Mononuclear cell (primary cell): Measurements from ENCODE around the gene UBE2E2. TPM values are rescaled to one million over a fixed set of nuclear protein-coding genes. Genes with fewer than 3 reads are reported as not detected.
"Not testable (repeated sequence)": the region's sequence is repeated elsewhere in the genome, so short reads cannot be mapped to it uniquely, and the experiment has no call there.

Experiments
- H3K27me3 ChIP-seq: 2 replicates; pipeline ENCODE4 v1.6.0; 2011; ENCODE audit warnings: low read length, control low read depth; ENCODE audit not compliant: insufficient read depth
- H3K4me1 ChIP-seq: 2 replicates; pipeline ENCODE4 v1.5.1; 2011; ENCODE audit warnings: mild to moderate bottlenecking, low read length, control low read depth; ENCODE audit not compliant: insufficient read depth
- H3K4me3 ChIP-seq: 2 replicates; pipeline ENCODE4 v1.5.1; 2011; ENCODE audit warnings: mild to moderate bottlenecking, low read length, moderate library complexity
- H3K9me3 ChIP-seq: 2 replicates; pipeline ENCODE4 v1.5.1; 2011; ENCODE audit warnings: low read depth, mild to moderate bottlenecking, control low read depth, low read length
- total RNA-seq: library from RNA; depleted of rRNA; stranded (reverse); fragments of >200 nt; gene quantifications from one replicate; pipeline ENCODE4 v1.2.3, GENCODE V29; 2012

The UBE2E2 gene
- total RNA-seq, 1 donor, result 53.9 TPM

DNA sequence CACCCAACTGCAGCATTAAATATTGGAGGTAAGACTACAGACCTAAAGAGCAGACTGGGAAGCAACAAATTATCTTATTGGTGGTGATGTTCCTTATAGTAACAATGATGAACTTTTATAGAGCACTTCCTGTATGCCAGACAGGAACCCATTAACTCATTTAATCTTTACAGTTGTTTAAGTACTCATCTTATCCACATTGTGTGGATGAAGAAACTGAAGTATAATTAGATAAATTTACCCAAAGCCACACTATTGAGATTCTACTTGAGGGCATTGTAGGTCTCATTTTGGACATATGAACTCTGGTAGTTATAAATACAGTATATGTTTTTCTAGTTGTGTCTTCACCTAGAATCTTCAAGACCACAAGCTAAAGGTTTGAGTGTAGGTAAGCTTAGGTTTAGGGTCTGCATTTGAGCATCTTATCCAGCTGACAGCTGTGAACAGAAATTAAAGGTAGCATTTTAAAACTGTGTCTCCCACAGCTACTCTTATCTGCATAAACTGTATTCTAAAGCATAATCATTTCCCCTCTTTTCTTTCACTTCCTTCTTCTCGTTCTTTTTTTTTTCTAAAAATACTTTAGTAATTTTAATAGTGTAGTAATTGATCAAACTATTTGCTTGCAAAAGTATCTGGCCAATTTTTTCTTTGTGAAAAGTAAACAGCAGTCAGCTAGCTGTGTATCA lies 138.2 kb downstream of the UBE2E2 start:
- Histone ChIP-seq H3K4me3 (no peak overlapping the region), H3K9me3 (no peaks in the 10 kb centered on the region), H3K27me3 (no peaks in the 10 kb centered on the region), H3K4me1 (peaks cover 15% of the 10 kb centered on the region)

DNA sequence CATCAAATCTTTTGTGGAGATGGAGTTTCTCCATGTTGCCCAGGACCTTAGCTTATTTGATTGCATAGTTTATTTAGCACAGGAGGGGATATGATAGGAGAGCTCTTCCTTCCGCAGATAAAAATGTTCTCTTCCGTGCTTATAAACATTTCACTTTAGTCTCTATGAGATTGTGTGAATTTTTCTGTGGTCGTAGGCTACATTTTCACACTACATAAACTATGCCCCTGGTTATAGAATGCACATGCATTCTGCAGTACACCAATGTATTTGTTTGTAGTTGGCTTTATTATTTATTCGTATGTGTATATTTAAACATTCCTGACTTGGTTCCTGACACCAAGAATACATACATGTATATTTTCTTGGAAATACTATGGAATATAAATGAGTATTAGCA lies 139.2 kb downstream of the UBE2E2 start:
- Histone ChIP-seq H3K27me3 (no peaks in the 10 kb centered on the region), H3K9me3 (no peaks in the 10 kb centered on the region), H3K4me3 (no peak overlapping the region), H3K4me1 (peaks cover 15% of the 10 kb centered on the region)

DNA sequence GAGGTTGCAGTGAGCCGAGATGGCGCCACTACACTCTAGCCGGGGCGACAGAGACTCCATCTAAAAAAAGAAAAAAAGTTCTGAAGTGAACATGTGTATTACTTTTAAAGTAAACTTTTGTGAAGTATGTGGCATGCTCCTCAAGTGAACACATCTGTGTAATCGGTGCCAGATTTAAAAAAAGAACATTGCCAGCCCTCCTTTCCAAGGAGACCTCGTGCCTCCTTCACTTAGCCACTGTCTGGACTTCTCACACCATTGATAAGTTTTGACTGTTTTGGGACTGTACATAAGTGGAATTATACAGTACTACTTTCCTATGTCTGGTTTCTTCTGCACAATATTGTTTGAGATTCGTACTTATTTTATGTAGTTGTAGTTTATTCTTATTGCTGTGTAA lies 140.4 kb downstream of the UBE2E2 start:
- Histone ChIP-seq H3K4me3 (no peak overlapping the region), H3K4me1 (peaks cover 15% of the 10 kb centered on the region), H3K27me3 (no peaks in the 10 kb centered on the region), H3K9me3 (no peaks in the 10 kb centered on the region)

DNA sequence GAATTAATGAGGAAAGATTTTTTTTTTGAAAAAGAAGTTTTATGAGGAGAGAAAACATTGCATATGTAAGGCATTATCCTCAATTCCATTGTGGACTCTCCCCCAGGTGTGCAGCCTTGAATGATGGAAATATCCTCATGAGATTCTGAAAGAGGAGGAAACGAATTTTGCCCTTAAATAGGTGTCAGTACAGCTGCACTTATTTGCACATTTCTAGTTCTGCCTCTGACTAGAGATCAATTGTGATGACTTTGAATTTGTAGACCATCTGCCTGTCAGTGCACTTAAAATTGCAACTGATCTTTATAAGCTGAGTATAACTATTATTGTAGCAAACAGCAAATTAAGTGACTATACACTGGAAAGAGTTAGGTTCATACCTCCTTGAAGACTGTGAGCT lies 141.8 kb downstream of the UBE2E2 start:
- Histone ChIP-seq H3K27me3 (no peaks in the 10 kb centered on the region), H3K4me3 (no peak overlapping the region), H3K9me3 (no peaks in the 10 kb centered on the region), H3K4me1 (peaks cover 15% of the 10 kb centered on the region)

DNA sequence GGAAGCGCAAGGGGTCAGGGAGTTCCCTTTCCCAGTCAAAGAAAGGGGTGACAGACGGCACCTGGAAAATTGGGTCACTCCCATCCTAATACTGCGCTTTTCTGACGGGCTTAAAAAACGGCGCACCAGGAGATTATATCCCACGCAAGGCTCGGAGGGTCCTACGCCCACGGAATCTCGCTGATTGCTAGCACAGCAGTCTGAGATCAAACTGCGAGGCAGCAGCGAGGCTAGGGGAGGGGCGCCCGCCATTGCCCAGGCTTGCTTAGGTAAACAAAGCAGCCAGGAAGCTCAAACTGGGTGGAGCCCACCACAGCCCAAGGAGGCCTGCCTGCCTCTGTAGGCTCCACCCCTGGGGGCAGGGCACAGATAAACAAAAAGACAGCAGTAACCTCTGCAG lies 146.3 kb downstream of the UBE2E2 start:
- not testable (repeated sequence) for H3K27me3 ChIP-seq, H3K4me3 ChIP-seq

DNA sequence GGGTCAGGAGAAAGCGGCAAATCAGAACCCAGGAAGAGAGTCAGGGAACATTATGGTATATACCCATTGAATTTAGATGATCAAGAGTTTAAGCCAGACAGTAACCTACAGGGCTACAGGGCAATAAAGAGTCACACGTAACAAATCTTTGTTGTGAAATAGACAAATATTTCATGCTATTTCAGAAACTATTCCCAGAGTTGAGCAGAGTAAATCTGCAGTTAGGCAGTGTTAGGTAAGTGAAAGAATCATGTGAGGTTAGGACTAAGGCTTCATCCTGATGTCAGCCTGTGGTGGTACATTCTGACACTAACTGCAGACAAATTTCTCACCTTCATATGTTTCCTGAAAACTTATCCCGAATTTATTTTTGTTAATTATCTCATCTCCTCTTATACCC lies 153.0 kb downstream of the UBE2E2 start:
- Histone ChIP-seq H3K9me3 (no peaks in the 10 kb centered on the region), H3K4me1 (no peaks in the 10 kb centered on the region), H3K27me3 (no peaks in the 10 kb centered on the region), H3K4me3 (no peak overlapping the region)

More for the DNA sequence above, 146.3 kb downstream of the UBE2E2 start:
- not testable (repeated sequence) for H3K4me1 ChIP-seq, H3K9me3 ChIP-seq

DNA sequence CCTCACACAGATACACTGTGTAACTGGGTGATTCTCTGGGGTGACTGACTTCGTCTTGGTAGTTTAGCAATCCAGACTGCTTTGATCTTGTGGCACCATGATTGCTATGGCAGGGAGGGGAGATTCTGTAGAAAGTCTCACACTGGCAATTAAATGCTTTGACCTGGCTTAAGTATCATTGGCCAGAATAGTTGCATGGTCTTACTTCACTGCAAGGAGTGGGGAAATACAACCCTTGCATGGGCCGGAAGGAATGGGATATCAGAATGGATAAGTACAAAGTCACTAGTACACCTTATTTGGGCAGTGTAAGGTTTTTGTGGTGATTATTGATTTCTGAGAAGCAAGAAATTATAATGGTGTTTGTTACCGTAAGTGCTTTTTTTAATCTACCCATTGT lies 153.8 kb downstream of the UBE2E2 start:
- Histone ChIP-seq H3K9me3 (no peaks in the 10 kb centered on the region), H3K4me3 (no peak overlapping the region), H3K27me3 (no peaks in the 10 kb centered on the region), H3K4me1 (no peaks in the 10 kb centered on the region)

DNA sequence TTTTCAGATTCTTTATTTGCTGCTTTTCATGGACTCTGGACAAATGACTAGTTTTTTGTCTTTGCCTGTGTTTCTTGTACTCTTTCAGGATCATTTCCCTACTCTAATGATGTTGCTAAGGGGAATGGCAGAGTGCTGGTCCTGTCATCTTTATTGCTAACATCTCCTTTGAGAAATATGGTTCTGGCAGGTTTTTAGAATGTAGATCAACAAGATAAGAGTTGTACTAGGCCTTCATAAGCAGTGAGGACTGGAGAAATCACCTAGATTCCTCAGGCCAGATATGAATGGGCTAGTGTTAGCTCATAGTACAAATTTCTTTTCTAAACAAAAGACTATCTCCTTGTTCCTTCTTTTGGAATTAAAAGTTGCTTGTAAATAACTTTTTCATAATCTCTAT lies 156.0 kb downstream of the UBE2E2 start:
- Histone ChIP-seq H3K9me3 (no peaks in the 10 kb centered on the region), H3K4me1 (no peaks in the 10 kb centered on the region), H3K27me3 (no peaks in the 10 kb centered on the region), H3K4me3 (no peak overlapping the region)

DNA sequence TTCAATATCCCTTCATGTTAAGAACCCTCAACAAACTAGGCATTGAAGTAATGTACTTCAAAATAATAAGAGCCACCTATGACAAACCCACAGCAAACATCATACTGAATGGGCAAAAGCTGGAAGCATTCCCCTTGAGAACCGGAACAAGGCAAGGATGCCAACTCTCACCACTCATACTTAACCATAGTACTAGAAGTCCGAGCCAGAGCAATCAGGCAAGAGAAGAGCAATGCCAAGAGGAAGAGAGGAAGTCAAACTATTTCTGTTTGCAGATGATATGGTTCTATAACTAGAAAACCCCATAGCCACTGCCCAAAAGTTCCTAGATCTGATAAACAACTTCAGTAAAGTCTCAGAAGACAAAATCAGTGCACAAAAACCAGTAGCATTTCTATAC lies 161.9 kb downstream of the UBE2E2 start:
- H3K4me3 ChIP-seq, result no peak overlapping the region
- H3K27me3 ChIP-seq, result no peaks in the 10 kb centered on the region
- H3K4me1 ChIP-seq, result no peaks in the 10 kb centered on the region
- H3K9me3 ChIP-seq, result no peaks in the 10 kb centered on the region

DNA sequence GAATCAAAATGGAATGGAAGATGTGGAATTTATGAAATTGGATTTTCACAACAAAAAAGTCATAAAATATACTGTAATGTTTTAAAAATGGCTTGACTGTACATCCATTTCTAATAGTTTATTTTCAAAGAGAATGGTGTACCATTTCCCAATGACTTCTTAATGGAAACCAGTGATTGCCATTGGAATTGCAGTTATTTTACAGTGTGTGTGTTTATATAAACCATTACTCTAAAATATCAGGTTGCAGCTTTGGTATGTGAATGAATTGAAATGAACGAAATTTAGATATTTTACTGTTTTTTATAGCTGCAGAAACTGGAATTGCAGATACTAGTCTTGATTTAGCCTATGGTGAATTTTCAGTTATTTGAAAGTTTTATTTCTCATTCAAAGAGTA lies 165.6 kb downstream of the UBE2E2 start:
- Histone ChIP-seq H3K4me1 (no peaks in the 10 kb centered on the region), H3K4me3 (no peak overlapping the region), H3K9me3 (no peaks in the 10 kb centered on the region), H3K27me3 (no peaks in the 10 kb centered on the region)

DNA sequence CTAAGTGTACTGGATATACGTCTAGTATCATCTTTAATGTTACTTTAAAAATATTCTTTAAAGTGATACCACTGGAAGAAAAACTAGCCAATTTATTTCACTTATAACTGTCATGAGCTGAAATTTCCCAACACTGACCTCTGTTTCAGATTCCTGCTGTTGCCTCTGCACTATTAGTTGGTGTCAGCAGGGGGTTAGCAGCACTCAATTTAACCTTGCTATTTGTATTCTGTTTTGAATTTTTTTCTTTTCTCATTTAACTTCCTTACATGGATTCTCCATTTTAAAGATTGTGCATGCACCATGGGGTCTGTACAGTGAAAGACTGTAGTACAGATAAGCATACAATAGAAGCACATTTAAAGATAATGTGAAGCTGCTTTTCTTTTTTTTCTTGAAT lies 169.2 kb downstream of the UBE2E2 start:
- no peaks in the 10 kb centered on the region for H3K27me3 ChIP-seq
- no peak overlapping the region for H3K4me3 ChIP-seq
- H3K4me1 ChIP-seq, result peaks cover 9% of the 10 kb centered on the region
- no peaks in the 10 kb centered on the region for H3K9me3 ChIP-seq

DNA sequence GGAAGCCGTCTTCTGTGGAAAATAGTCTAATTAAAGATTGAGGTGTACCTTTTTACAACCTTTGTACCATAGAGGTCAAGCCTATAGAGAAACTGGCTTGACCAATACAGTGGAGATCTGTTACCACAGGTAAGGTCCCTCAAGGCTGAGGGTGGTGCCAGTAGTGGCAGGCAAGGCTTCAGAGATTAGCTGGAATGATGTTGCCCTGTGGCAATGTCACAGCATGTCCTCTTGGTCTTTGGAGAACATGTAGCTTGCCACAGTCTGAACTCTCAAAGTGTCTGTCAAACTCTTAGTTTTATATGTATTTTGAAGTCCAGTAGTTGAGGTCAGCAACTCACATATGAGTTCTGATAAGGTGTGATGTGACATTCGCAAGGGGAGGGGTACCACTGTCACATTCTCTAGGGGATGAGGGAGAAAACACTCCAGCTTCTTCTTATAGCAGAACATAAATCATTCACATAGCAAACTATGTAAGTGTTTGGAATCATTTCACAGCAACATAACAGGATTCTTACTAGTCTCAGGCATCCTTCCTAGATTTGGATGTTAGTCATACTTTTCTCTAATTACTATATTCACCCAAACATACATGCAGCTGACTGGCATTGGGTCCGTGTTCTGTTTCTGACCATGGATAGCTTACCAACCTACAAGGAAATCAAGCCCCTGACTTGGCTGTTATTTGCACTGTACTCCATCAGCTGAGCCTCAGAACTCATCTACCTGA lies 173.6 kb downstream of the UBE2E2 start:
- no peak overlapping the region for H3K4me3 ChIP-seq
- no peaks in the 10 kb centered on the region for H3K9me3 ChIP-seq
- H3K27me3 ChIP-seq, result no peaks in the 10 kb centered on the region
- peaks cover 15% of the 10 kb centered on the region for H3K4me1 ChIP-seq

DNA sequence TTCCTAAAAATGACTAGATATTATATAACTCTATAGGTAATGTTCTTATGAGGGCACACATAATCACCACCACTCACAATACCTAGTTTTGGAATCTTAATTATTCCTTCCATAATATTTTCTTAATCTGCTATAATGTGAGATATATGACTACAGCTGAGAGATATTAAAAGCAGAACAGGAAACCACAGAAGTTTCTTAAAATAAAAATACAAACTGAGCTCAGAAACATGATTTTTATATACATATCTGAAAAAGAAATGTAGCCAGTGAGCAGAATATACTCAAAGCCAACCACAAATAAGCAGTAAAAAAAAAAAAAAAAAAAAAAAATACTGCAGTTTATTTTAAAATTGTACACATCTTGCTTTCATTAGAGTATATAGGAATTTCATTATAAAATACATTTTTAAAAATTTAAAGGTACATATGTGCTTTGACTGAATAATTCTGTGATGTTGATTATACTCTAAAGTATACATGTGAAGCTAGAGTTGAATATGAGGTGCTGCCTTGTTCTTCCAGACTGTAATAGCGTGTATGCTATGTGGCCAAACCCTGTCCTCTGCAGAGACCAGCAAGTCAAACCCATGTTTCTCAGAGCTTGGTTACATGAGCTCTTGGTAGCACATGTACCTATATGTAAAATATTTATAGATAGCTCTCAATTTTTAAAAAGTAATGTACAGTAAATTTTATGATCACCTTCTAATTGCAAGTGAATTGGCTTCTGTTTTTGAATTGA lies 175.0 kb downstream of the UBE2E2 start:
- H3K27me3 ChIP-seq, result no peaks in the 10 kb centered on the region
- H3K4me3 ChIP-seq, result no peak overlapping the region

DNA sequence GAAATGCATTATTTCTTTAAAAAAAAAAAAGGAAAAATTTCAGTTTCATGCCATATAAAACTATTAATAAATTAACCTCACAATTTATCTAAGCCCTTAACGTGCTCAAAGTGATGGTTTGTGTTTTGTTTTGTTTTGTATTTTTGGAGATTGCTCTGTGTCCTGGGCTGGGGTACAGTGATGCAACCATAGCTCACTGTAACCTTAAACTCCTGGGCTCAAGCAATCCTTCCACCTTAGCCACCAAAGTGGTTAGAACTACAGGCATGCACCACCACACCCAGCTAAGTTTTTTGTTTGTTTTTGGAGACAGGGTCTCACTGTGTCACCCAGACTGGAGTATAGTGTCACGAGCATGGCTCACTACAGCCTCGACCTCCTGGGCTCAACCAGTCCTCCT lies 180.7 kb downstream of the UBE2E2 start:
- H3K4me1 ChIP-seq, result no peaks in the 10 kb centered on the region
- no peaks in the 10 kb centered on the region for H3K27me3 ChIP-seq
- no peaks in the 10 kb centered on the region for H3K9me3 ChIP-seq
- H3K4me3 ChIP-seq, result no peak overlapping the region

More for the DNA sequence above, 175.0 kb downstream of the UBE2E2 start:
- Histone ChIP-seq H3K4me1 (peaks cover 15% of the 10 kb centered on the region), H3K9me3 (no peaks in the 10 kb centered on the region)

DNA sequence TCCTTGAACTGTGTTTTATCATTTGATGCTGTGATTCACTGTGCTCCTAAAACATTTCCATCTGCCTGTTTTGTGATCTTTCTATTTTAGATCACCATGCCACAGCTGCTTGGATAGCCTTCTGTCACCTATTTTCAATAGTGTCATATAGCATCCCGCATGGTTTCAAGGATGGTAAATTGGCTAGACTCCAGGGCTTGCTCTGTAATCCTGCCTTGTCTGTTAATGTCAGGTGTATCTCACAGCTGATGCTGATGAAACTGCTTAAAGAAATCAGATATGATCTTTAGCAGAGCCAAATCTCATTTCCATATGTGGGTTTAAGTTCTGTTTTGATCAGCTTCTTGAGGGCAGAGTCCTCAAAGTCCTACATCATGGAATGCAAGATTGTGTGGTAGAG lies 182.2 kb downstream of the UBE2E2 start:
- no peaks in the 10 kb centered on the region for H3K9me3 ChIP-seq
- H3K4me3 ChIP-seq, result no peak overlapping the region
- H3K4me1 ChIP-seq, result no peaks in the 10 kb centered on the region
- H3K27me3 ChIP-seq, result no peaks in the 10 kb centered on the region
